Measurements from ENCODE around the gene C1GALT1.
A peak's percentile ranks its signal among the peaks of the same experiment; 100 is the strongest.

C1GALT1 gene

DNA sequence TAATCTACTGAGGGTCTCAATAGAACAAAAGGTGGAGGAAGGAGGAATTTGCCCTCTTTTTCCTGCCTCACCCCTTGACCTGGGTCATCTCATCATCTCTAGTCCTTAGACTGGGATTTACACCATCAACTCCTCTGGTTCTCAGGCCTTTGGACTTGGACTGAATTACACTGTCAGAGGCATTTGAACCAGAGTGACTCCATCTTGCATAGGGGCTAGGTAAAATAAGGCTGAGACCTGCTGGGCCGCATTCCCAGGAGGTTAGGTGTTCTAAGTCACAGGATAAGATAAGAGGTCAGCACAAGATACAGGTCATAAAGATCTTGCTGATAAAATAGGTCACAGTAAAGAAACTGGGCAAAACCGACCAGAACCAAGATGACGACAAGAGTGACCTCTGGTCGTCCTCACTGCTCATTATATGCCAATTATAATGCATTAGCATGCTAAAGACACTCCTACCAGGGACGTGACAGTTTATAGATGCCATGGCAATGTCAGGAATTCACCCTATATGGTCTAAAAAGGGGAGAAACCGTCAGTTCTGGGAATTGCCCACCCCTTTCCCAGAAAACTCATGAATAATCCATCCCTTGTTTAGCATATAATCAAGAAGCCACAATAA is 84.0 kb downstream of the C1GALT1 start:
- no peak for DNase-seq

DNA sequence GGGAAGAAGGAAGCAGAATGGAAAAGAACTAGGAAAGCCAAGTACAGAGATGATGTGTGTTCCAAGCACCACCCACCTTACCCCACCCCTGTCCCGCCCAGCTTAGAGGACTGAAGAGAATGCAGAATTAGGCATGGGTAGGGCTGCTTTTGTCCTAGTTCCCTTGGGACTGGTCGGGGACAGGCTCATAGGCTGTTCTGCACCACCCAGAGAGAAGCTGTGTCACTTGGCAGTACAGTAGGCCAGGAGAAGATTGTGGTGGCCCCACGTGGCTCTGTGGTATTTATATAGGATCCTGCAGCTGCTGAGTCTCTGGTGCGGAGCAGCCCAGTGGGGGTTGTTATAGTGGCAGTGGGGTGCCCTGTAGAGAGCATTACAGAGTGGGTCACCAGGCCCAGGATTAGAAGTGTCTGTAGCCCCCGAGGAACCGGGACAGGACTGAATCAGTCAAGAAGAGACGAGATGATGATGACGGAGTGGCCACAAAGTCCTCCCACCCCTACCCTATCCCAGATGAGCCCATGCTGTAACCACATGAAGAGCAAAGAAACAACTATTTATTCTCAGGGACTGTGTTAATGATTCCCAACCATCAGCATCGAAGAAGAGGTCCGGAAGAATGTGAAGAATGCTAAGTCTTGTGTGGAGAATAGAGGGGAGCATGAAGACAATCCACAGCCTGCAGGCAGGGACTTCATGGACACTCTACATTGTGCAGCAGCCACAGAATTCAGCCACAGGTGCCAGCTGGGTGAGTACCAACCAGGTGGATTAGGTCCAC is 88.9 kb downstream of the C1GALT1 start:
- no peak for DNase-seq

DNA sequence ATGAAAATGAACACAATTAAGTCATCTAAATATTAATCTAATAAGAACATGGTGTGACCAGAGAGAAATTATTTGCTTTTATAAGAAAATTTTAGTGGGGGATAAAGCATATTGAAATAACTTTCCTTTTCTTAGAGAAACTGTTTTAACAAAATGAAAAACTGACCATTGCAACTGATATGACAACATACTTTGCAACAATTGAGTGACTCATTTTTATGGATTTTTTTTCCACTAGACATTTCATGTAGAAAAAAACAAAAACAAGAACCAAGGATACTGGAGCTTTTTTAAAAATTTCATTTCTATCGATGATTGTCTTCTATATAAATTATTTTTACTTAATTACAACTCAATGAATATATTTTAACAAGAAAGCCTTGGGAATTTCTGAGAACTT is 90.0 kb downstream of the C1GALT1 start:
- no peak for DNase-seq

DNA sequence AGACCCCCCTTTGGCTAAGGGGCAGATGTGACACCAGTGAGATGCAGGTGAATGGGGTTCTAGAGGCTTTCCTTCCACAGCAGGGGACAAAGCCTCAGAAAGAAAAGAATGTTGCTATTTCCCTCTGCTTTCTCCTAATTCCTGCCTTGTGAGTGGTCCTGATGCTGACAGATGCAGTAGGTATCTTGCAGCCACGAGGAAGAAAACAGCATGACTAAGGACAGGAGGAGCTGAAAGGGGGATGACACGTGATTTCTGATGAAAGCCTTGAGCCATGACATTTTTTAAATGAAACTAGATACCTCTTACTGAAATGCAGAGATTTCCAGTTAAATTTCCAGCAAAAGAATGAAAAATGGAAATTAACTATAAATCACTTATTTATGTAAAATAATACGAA is 92.4 kb downstream of the C1GALT1 start:
- no peak for DNase-seq

DNA sequence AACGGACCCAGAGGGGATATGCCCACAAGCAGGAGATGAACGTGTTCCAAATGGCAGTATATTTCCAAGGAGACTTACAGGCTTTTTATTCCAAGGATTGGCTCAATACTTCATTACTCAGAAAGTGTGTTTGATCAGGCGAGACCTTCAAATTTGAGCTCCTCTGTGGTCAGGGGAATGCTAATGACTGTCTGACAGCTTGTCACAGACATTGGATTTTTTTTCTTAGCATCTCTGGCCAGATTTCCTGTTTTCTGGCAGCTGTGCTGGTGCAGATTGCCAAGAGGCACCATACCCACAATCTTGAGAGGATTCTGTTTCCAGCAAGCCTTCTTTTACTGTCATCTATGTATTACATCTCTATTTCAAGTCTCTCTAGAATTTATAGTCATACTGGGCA is 93.8 kb downstream of the C1GALT1 start:
- DNase-seq, result peak in 2 of 56 donors; percentile 1 to 9

DNA sequence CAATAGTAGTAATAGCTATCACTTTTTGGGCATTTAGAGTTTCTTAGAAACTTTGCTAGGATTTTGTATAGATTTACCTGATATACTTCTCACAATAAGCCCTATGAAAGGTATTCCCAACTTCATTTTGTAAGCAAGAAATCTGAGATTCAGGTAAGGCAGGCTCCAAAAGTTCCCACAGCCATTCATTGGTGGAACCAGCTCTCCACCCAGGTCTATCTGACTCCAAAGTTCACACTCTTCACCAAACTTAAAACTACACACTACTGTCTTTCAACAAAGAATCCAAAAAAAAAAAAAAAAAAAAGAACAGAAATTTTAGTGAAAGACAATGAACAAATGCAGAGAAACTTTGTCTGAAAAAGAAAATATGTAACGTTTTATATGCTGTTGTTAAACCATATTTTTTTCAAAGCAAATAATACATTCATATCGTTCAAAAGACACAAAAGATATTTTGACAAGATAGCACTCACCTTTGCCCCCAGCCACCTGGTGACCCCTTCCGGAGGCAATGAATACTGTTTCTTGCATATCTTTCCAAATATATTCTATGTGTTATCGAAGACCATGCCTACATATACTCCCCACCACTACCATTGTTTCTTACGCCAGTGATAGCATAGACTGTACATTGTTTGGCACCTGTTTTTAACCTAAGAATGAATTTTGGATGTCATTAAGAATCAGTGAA is 108.2 kb downstream of the C1GALT1 start:
- DNase-seq, result no peak

DNA sequence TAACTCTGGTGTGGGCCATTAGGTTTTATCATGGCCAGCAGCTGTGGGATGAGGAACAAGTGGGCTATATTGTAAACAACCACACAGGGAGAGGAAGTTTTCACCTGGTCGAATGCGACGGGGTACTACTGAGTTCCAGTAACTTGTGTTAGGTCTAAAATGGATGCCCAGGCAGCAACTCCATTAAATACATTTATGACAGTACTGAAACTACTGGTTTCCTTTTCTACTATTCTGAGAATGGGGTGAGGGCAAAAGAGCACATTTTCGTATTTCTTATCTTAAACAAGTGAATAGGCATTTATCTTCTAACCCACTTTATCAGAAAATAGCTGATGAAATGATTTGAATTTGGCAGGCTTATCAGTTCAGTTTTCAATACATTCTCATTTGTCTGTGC is 109.7 kb downstream of the C1GALT1 start:
- no peak for DNase-seq

DNA sequence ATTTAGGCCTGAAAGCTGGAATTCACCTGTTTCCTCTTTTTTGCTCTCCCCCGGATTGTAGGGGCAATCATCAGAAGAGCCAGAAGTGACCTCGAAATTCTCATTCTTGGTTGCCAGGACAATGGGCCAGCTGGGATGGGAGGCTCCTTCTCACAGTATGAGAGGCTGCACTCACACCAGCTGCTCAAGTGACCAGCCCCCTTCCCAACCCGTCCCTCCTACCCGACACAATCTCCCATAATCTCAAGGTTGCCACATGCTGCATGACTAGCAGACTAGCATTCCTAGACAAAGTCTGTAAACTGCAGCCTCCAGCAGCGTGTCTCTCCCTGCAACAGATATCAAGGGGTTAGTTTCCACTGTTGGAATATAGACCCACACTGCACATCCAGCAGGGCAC is 110.3 kb downstream of the C1GALT1 start:
- no peak for DNase-seq

DNA sequence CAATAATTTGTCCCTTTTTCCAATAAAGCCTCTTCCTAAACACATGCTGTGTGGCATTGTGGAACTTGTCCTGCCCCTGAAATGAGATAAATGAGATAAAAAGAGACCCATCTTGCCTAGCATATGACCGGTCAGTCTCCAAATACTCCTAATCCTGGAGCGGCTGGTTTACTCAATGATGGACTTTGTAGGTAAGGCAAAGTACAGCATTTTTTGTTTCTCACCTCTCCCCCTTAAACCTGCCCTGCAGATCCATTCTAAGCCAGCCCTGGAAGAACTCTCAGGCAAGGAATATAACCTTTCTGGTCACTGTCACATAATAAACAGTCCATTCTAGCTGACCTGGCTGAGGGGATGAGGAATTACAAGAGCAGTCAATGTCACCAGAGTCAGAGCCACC is 110.7 kb downstream of the C1GALT1 start:
- DNase-seq, result no peak

DNA sequence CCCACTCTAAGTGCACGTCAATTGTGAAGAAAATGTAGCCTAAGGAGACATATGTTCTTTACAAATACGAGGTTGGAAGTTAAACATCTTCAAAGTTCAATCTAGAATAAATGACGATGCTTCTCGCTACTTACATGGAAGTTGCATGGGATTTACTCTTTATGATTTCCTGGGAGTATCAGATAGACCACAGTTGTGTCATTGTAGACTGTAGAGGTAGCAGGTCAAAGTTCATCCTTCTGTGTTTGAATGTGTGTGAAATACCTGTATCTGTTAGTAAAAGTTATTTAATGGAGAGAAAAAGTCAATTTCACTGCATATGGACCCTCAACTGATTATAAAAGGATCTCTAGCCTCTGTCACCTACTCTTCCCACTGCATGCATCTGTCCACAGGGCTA is 112.6 kb downstream of the C1GALT1 start:
- no peak for DNase-seq

All from nucleus accumbens (tissue), 56 donors.